ENCODE measurements around the gene KCNE5.
"Not testable (repeated sequence)": the region's sequence is repeated elsewhere in the genome, so short reads cannot be mapped to it uniquely, and the experiment has no call there.

DNA sequence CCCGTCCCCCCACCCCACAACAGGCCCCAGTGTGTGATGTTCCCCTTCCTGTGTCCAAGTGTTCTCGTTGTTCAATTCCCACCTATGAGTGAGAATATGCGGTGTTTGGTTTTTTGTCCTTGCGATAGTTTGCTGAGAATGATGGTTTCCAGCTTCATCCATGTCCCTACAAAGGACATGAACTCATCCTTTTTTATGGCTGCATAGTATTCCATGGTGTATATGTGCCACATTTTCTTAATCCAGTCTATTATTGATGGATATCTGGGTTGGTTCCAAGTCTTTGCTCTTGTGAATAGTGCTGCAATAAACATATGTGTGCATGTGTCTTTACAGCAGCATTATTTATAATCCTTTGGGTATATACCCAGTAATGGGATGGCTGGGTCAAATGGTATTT, 32.4 kb upstream of the KCNE5 start:
- TF ChIP-seq, protein P1, sequence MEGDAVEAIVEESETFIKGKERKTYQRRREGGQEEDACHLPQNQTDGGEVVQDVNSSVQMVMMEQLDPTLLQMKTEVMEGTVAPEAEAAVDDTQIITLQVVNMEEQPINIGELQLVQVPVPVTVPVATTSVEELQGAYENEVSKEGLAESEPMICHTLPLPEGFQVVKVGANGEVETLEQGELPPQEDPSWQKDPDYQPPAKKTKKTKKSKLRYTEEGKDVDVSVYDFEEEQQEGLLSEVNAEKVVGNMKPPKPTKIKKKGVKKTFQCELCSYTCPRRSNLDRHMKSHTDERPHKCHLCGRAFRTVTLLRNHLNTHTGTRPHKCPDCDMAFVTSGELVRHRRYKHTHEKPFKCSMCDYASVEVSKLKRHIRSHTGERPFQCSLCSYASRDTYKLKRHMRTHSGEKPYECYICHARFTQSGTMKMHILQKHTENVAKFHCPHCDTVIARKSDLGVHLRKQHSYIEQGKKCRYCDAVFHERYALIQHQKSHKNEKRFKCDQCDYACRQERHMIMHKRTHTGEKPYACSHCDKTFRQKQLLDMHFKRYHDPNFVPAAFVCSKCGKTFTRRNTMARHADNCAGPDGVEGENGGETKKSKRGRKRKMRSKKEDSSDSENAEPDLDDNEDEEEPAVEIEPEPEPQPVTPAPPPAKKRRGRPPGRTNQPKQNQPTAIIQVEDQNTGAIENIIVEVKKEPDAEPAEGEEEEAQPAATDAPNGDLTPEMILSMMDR (conservative IDR thresholded peaks at IDR 0.05 in 1 of 2, IDR thresholded peaks at IDR 0.05 in 1 of 2; ENCODE audit: extremely low read depth in 1 of 2, insufficient read depth in 1 of 2, low read depth in 1 of 2, low read length in 2 of 2) = not testable (repeated sequence)
- not testable (repeated sequence) for TF ChIP-seq EZH2 (IDR thresholded peaks at IDR 0.05; ENCODE audit: borderline replicate concordance, low read length)
